ENCODE results near the gene ACOD1. TPM values are rescaled to one million over a fixed set of nuclear protein-coding genes. Genes with fewer than 3 reads are reported as not detected.
"Not testable (repeated sequence)": the region's sequence is repeated elsewhere in the genome, so short reads cannot be mapped to it uniquely, and the experiment has no call there.

Gene ACOD1
- total RNA-seq: not detected

- no peak for DNase-seq (ENCODE audit: extremely low spot score in 2 of 2)
- Histone ChIP-seq H3K9me3 (no peaks in the 10 kb centered on the region), H3K27ac (no peak within 1 kb of the TSS), H3K4me3 (no peak within 1 kb of the TSS), H3K36me3 (no peaks in the 10 kb centered on the region), H3K4me1 (peaks cover 10% of the 10 kb centered on the region), H3K27me3 (no peaks in the 10 kb centered on the region)
- intact Hi-C loops (cut with DNase I): no loop called here
- TF ChIP-seq CTCF (IDR thresholded peaks at IDR 0.05) (no peak), POLR2A (IDR thresholded peaks at IDR 0.05) (no peak), POLR2AphosphoS5 (IDR thresholded peaks at IDR 0.05; ENCODE audit: insufficient read depth in 1 of 2, low read depth in 1 of 2) (no peak)
Measured at GRCh38 chr13:76948149-76948548, at the start of gene ACOD1. ACOD1 (plus strand) TSS chr13:76948511; CDS start chr13:76948559, 48 bp downstream.

GRCh38 chr13:76899066-76899465, 49.2 kb upstream of the ACOD1 start:
- H3K9me3 ChIP-seq; DNase-seq (ENCODE audit: extremely low spot score in 2 of 2); H3K36me3 ChIP-seq; H3K27me3 ChIP-seq; H3K4me1 ChIP-seq; H3K4me3 ChIP-seq; H3K27ac ChIP-seq; intact Hi-C loops (cut with DNase I): not testable (repeated sequence)

- Histone ChIP-seq H3K27ac (no peak overlapping the region), H3K27me3 (no peaks in the 10 kb centered on the region), H3K4me1 (no peaks in the 10 kb centered on the region), H3K9me3 (no peaks in the 10 kb centered on the region), H3K4me3 (no peak overlapping the region), H3K36me3 (no peaks in the 10 kb centered on the region)
- TF ChIP-seq CTCF (IDR thresholded peaks at IDR 0.05): peak; percentile 79 to 95 (median 85)
- TF ChIP-seq POLR2AphosphoS5 (IDR thresholded peaks at IDR 0.05; ENCODE audit: insufficient read depth in 1 of 2, low read depth in 1 of 2): no peak
- no peak for TF ChIP-seq POLR2A (IDR thresholded peaks at IDR 0.05)
- intact Hi-C loops (cut with DNase I): loop anchor here (10.0 kb wide), 1 partner anchor 1029 kb away; no protein-coding TSS in a partner anchor
- no peak for DNase-seq (ENCODE audit: extremely low spot score in 2 of 2)
Measured at GRCh38 chr13:76903544-76904162, 44.7 kb upstream of the ACOD1 start.

- DNase-seq (ENCODE audit: extremely low spot score in 2 of 2): no peak
- Histone ChIP-seq H3K36me3 (no peaks in the 10 kb centered on the region), H3K9me3 (no peaks in the 10 kb centered on the region), H3K4me3 (no peak overlapping the region), H3K27ac (no peak overlapping the region), H3K4me1 (no peaks in the 10 kb centered on the region), H3K27me3 (no peaks in the 10 kb centered on the region)
- intact Hi-C loops (cut with DNase I): loop anchor here (10.0 kb wide), 1 partner anchor 1030 kb away; no protein-coding TSS in a partner anchor
- TF ChIP-seq CTCF (IDR thresholded peaks at IDR 0.05) (no peak), POLR2A (IDR thresholded peaks at IDR 0.05) (no peak), POLR2AphosphoS5 (IDR thresholded peaks at IDR 0.05; ENCODE audit: insufficient read depth in 1 of 2, low read depth in 1 of 2) (no peak)
Measured at GRCh38 chr13:76904507-76904906, 43.8 kb upstream of the ACOD1 start.

- TF ChIP-seq POLR2AphosphoS5 (IDR thresholded peaks at IDR 0.05; ENCODE audit: insufficient read depth in 1 of 2, low read depth in 1 of 2) (no peak), CTCF (IDR thresholded peaks at IDR 0.05) (no peak), POLR2A (IDR thresholded peaks at IDR 0.05) (no peak)
- no peaks in the 10 kb centered on the region for H3K9me3 ChIP-seq
- DNase-seq (ENCODE audit: extremely low spot score in 2 of 2): no peak
- no peaks in the 10 kb centered on the region for H3K27me3 ChIP-seq
- intact Hi-C loops (cut with DNase I): no loop called here
- H3K36me3 ChIP-seq: no peaks in the 10 kb centered on the region
- no peak overlapping the region for H3K27ac ChIP-seq
- no peak overlapping the region for H3K4me3 ChIP-seq
- peaks cover 7% of the 10 kb centered on the region for H3K4me1 ChIP-seq
Measured at GRCh38 chr13:76912476-76912875, 35.8 kb upstream of the ACOD1 start.
